NCI-H2029 treated with DMSO at 0.1 percent for 48 hours (cell line): ENCODE measurements around the gene LIPA.
"Not testable (repeated sequence)": the region's sequence is repeated elsewhere in the genome, so short reads cannot be mapped to it uniquely, and the experiment has no call there.

Source experiments
- DNase-seq: peaks from one replicate; lab custom pipeline; 2025; lab: John Stamatoyannopoulos, UW

Gene LIPA

GRCh38 chr10:89207801-89208551 lies 43.6 kb downstream of the LIPA start:
- DNase-seq = no peak

GRCh38 chr10:89207181-89207800 lies 44.3 kb downstream of the LIPA start, which contains the start of gene CH25H:
TSS of gene CH25H (minus strand) at chr10:89207317. CDS start at chr10:89207292, 25 bp downstream.
- no peak for DNase-seq

- no peak for DNase-seq
These were observed 45.0 kb downstream of the LIPA start for GRCh38 chr10:89206402-89207180.

- DNase-seq = no peak
These were observed 46.9 kb downstream of the LIPA start for GRCh38 chr10:89204621-89205185.

GRCh38 chr10:89203237-89203636 lies 48.3 kb downstream of the LIPA start:
- no peak for DNase-seq

GRCh38 chr10:89202033-89202425 lies 49.5 kb downstream of the LIPA start:
- no peak for DNase-seq

- DNase-seq = no peak
These were observed 50.1 kb downstream of the LIPA start for GRCh38 chr10:89201345-89202032.

- DNase-seq = no peak
These were observed 54.1 kb downstream of the LIPA start for GRCh38 chr10:89197473-89197872.

- DNase-seq = not testable (repeated sequence)
These were observed 60.3 kb downstream of the LIPA start for GRCh38 chr10:89191301-89191700.

GRCh38 chr10:89189211-89189734 lies 62.3 kb downstream of the LIPA start:
- DNase-seq = no peak

- DNase-seq = no peak
These were observed 65.9 kb downstream of the LIPA start for GRCh38 chr10:89185658-89186057.

GRCh38 chr10:89184638-89185037 lies 66.9 kb downstream of the LIPA start:
- DNase-seq = no peak

- DNase-seq = no peak
These were observed 68.0 kb downstream of the LIPA start for GRCh38 chr10:89183571-89183970.

GRCh38 chr10:89182894-89183293 lies 68.7 kb downstream of the LIPA start:
- DNase-seq = no peak

GRCh38 chr10:89175816-89176215 lies 75.8 kb downstream of the LIPA start:
- no peak for DNase-seq

- DNase-seq = no peak
These were observed 78.5 kb downstream of the LIPA start for GRCh38 chr10:89173075-89173474.

GRCh38 chr10:89171996-89172395 lies 79.6 kb downstream of the LIPA start:
- DNase-seq = no peak

GRCh38 chr10:89171263-89171872 lies 80.2 kb downstream of the LIPA start:
- no peak for DNase-seq

- DNase-seq = not testable (repeated sequence)
These were observed 83.1 kb downstream of the LIPA start for GRCh38 chr10:89168354-89168900.

GRCh38 chr10:89167915-89168314 lies 83.7 kb downstream of the LIPA start:
- no peak for DNase-seq

- no peak for DNase-seq
These were observed 85.7 kb downstream of the LIPA start for GRCh38 chr10:89165923-89166322.
